Stimulated activated CD8-positive, alpha-beta memory T cell treated with anti-CD3 and anti-CD28 coated beads, Interleukin-7, amount 100 ng/mL, for 4 hours (primary cell): ENCODE data around the gene KISS1R.
"Not testable (repeated sequence)": the region's sequence is repeated elsewhere in the genome, so short reads cannot be mapped to it uniquely, and the experiment has no call there.

Experiments used
- DNase-seq, 2 donors: peaks; one replicate each; pipeline ENCODE4 v3.0.0-alpha.2; 2020; ENCODE audit warnings: low read depth in 2 of 2

The KISS1R gene

DNA sequence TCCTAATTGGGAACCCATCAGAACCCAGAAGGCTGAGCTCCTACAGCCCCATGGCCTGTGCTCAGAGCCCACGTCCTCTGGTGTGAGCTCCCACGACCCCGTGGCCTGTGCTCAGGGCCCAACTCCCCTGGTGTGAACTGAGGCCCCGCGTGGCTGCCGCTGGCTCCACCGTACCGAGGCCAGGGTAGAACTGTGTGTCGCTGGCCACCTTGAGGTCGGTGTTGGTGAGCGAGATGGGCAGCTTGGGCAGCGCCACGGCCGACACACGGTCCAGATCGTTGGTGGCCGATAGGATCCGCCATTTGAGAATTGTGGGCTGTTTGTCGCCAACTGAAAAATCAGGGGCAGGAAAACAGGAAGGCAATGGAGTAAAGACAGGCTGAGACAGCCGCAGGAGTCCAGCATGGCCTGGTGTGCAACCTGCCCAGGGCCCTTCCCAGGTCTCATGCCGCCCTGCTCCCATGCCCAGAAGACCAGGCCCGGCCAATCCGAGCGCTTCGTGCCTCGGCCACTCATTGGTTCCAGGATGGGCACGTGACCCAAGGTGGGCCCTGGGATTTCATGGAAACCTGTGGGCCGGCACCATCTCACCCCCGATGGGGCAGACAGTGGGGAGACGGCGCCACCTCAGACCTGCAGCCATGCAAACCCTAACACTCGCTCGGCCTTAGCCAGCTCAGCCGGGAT lies 35.6 kb upstream of the KISS1R start:
- no peak for DNase-seq

DNA sequence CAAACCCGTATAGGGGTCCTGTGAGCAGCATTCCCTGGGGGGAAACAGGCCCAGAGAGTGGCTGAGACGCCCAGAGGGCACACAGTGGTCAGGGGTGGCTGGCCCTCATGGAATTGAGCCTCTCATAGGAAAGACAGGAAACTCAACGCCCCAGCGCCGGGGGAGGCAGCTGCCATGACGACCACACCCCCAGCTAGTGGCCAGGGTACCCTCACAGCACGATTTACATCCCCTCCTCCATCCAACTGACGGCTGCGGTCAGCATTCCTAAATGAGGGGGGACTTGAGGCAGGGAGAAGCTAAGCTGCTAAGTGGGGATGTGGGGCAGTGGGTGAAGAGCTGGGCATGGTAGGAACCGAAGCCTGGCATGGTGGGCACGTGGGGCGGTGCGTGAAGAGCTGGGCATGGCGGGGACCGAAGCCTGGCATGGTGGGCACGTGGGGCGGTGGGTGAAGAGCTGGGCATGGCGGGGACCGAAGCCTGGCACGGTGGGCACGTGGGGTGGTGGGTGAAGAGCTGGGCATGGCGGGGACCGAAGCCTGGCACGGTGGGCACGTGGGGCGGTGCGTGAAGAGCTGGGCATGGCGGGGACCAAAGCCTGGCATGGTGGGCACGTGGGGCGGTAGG lies 34.1 kb upstream of the KISS1R start:
- DNase-seq, result no peak

DNA sequence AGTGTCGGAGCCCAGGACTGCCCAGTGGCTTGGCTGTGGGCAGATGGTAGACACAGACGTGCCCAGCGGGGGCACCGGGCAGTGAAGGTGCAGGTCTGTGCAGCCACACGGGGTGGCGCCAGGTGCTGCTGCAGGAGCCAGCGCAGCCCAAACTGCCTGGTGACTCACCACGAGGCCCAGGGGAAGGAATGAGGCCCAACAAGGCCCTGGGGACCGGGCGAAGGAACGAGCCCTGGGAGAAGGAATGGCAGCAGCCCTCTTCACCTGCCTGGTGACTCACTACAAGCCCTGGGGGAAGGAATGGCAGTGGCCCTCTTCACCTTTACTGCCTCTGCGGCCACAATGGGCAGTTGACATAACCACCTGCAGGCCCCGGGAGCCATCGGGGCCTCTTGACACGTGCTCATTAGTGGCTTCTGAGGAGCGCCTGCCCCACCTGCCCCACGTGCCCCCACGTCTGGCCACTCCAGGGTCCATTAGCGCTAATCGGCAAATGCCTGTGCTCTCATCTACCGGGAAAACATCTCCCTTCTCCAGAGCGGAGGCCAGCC lies 33.4 kb upstream of the KISS1R start:
- no peak for DNase-seq

DNA sequence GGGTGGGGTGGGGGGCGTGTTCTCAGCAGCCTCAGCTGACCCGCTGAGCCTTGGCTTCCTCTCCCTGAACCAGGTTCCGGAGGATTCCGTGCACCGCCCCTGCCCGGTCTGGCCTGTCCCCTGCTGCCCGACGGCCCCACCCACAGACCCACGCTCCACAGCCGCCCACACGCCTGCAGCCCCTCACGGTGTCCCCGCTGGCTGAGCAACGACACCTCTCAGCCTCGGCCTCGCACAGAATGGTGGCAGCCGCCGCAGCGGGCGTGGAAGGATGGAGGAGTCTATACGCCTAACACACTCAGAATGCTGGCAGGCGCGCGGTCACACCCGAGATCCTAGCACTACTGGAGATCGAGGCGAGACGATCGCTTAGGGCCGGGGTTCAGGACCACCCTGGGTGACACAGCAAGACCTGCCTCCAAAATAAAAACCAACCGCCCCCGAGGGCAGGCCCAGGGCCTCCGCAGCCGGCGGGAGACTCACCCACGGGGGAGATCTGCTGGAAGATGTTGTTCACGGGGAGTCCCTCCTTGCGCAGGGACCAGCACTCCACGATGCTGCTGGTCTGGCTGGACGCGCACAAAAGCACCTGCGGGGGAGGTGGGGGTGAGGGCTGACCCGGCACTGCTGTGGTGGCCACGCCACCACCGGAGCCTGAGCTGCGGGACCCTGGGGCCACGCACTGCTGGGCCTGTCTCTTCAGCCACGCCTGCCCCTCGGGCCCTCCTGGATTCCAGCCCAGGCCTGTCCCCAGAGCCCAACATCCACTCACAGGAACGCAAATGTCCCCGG lies 32.5 kb upstream of the KISS1R start:
- no peak for DNase-seq

DNA sequence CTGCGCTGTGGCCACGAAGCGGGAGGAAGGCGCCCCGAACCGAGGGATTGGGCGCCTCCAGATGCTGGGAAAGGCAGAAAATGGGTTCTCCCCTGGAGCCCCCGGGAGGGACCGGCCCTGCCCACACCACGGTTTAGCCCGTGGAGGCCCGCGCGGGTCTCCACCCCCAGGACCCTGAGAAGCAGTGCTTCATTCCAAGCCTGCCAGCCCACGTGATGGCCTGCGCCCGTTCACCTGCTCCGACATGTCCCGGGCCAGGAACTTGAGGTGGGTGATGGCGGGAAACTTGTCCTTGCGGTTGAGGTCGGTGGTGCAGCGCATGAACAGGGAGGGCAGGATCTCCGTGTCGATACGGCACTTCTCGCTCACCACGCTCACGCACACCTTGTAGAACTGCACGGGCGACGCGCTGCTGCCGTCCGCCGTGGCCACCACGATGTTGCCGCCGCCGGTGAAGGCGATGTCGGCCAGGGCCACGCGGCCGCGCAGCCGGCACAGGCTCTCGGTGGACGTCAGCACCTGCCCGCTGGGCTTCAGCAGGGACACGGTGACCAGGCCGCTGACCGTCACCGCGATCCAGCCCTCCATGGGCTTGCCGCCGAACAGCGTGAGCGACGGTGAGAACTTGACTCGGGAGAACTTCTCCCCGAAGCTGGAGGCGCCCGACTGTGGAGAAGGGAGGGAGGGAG lies 31.5 kb upstream of the KISS1R start:
- DNase-seq, result no peak

DNA sequence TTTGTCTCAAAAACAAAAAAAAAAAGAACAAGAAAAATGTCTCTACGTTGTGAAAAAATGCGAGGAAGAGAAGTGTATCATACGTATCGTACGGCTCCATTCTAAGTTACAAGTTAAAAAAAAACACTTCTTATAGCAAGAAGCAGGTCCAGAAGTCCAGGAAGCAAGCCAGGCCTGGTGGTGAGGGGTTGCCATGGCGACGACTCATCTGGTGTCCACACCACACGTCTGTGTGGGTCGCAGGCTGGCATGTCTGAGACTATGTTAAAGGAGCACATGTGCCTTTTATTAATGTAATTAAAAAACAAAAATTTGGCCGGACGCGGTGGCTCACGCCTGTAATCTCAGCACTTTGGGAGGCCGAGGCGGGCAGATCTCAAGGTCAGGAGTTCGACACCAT lies 30.1 kb upstream of the KISS1R start:
- no peak for DNase-seq

DNA sequence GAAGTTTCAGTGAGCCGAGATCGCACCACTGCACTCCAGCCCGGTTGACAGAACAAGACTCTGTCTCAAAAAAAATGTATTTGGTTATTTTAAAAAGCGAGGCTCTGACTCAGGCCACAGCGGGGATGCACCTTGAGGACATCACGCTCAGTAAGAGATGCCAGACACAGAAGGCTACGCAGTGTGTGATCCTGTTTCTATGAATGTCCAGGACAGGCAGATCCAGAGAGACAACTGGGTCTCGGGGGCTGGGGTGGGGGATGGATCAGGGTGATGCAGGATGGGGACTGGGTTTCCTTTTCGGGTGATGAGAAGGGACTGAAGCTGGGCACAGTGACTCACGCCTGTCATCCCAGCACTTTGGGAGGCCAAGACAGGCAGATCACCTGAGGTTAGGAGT lies 29.5 kb upstream of the KISS1R start:
- no peak for DNase-seq

DNA sequence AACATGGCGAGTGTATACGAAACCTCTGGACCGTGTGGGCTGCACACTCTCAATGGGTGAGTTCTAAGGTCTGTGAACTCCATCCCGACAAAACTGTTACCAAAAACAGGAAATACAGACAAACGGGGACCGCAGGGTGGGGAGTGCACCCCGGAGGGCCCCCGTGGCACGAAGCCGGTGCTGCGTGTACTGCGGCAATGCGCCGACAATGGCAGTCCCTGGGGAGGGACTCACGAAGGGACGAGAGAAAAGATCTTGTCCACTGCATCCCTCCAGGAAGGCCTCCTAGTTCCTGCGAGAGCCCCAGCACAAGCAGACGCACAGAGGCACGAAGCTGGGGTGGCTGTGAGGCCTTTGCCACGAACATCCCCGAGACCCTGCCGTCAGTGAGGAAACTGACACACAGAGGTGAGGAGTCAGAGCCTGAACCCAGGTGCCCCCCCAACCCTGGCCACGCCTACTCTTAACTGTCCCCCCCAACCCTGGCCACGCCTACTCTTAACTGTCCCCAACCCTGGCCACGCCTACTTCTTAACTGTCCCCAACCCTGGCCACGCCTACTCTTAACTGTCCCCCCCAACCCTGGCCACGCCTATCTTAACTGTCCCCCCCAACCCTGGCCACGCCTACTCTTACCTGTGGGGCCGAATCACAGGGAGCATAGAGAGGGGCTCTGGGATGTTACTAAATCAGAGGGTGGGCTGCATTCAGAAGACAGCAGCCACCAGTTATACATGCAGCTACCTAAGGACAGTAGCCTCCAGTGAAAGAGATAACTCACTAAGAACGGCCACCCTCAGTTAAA lies 28.4 kb upstream of the KISS1R start:
- DNase-seq, result peak in 1 of 2 donors; percentile 46

DNA sequence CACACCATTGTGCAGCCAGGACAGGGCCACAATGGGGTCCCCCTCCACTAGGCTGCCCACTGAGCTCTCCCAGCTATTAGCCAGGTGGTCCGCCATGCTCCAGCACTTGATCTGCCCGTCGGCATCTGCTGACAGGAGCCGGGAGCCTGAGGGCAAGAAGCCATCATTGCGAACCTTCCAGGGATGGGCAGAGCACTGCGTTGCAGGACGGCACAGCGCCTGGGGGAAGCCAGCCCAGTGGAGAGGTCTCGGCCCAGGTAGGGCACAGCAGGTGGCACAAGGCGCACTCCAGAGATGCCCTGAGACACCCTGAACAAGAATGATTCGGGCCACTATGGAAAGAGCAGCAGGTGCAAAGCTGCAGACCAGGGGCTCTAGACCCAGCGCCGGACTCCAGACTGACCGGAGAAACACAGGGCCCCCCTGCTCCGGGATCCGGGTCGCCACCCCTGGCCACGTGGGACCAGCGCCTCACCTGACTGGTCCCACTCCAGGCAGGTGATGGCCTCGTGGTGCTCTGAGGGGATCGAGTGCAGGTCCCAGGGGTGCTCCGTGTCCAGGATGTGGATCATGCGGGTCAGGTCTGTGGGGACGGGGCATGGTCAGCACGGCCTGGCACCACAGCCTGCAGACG lies 27.4 kb upstream of the KISS1R start:
- no peak for DNase-seq

DNA sequence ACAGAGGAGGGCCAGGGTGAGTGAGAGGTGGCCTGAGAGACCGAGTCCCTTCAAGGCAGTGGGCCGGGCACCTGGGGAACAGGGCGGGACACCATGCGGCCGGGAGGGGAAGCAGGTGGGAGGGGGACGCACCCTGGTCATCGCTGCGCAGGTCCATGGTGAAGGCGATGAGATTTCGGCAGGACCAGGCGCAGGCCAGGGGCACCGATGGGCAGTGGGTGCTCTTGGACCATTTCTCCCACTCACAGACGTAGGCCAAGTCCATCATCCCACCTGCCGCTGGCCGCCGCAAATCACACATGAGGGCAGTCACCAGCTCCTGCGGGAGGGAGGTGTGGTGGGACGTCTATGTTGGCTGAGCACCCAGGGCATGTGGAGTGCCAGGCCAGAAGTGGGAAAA lies 26.3 kb upstream of the KISS1R start:
- no peak for DNase-seq

DNA sequence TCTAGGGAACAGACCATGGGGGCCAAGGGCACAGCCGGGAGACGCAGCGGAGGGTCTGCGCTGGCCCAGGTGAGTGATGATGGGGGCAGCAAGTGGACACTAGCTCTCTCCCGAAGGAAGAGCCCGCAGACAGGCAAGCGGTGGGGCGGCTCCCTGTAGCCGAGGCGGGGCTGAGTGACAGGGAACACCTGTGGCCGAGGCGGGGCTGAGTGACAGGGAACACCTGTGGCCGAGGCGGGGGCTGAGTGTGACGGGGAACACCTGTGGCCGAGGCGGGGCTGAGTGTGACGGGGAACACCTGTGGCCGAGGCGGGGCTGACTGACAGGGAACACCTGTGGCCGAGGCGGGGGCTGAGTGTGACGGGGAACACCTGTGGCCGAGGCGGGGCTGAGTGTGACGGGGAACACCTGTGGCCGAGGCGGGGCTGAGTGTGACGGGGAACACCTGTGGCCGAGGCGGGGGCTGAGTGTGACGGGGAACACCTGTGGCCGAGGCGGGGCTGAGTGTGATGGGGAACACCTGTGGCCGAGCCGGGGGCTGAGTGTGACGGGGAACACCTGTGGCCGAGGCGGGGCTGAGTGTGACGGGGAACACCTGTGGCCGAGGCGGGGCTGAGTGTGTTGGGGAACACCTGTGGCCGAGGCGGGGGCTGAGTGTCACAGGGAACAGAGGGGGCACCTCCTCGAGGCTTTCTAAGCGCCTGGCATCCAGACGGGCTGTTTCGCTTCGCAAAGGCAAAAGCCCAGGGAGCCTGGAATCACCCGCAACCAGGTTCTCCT lies 25.5 kb upstream of the KISS1R start:
- DNase-seq, result not testable (repeated sequence)

DNA sequence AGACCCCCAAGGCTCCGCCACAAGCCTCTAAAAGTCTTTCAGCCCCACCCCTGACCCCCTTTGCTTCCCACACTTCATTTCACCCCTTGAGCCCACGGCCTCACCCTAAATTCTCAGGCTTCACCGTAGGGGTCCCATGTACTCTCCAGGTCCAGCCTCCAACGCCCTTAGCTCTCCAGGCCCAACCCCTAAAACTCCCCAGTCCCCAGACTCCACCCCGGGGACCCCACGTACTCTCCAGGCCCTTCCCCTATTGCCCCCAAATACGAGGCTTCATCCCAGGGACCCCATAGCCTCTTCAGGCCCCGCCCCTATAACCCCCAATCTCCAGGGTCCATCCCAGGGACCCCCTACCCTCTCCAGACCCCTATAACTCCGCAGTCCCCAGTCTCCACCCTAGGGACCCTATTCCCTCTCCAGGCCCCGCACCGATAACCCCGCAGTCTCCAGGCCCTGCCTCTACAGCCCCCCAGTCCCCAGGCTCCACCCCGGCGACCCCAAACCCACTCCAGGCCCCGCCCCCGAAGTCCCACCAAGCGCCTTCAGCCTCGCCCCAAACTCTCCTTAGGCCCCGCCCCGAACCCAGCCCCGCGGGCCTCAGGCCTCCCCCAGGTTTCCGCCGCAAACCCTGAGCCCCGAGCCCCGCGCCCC lies 24.8 kb upstream of the KISS1R start:
- no peak for DNase-seq

DNA sequence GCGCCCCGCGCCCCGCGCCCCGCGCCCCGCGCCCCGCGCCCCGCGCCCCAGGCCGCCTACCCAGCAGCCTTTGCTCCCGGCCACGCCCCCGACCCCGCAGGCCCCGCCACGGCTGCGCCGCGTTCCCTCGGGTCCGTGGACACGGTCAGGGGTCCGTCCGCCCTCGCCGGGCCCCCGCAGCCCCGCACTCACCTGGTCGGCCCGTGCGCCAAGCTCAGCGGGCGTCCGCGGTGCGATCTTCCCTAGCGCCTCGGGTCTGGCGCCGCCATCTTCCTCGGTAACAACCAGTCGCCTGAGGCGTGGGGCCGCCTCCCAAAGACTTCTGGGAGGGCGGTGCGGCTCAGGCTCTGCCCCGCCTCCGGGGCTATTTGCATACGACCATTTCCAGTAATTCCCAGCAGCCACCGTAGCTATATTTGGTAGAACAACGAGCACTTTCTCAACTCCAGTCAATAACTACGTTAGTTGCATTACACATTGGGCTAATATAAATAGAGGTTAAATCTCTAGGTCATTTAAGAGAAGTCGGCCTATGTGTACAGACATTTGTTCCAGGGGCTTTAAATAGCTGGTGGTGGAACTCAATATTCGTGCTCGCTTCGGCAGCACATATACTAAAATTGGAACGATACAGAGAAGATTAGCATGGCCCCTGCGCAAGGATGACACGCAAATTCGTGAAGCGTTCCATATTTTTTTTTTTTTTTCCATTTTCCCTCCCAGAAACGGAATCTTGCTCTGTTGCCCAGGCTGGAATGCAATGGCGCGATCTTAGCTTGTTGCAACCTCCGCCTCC lies 24.0 kb upstream of the KISS1R start, which contains the start of the genes MED16 and RNU6-9:
MED16 (minus strand) TSS at position 294 of the 796 bp plus-strand sequence. CDS start 2,056 bp downstream, outside the sequence.
RNU6-9 (plus strand) TSS at position 591 of the 796 bp plus-strand sequence.
- DNase-seq, result peak; percentile 75 to 84

DNA sequence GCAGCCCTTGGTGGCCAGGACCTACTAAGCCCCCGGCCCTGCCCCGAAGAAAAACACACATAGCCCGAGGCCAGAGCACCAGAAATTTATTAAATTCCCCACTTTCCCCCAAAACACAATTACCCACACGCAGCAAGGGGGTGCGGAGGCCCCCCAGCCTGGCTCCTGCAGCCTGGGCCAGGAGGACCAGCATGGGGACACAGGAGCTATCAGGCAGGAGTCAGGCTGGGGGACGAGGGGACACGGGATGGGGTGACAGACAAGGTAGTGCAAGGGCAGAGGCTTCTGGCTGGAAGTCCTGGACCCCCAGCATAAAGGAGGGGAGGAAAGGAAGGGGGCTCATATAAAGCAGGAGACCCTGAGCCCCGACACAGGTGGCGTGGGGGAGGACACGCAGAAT lies 20.7 kb upstream of the KISS1R start:
- DNase-seq, result no peak

DNA sequence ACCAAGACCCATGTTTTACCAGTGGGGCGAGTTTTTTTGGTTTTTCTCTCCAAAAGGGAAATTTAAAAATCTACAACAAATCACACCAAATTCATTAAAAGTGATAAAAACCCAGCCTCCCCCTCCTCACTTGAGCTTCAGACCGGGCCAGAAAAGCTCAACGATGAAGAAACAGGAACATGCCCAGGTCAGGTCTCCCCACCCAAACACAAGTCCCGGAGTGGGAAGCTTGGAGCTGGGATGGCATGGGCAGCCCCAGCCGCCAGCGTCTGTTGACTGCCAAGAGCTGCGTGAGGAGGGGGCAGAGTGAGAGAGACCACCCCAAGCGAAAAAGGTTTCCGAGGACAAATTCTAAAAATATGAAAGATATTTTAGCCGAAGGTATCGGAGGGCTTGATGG lies 20.1 kb upstream of the KISS1R start:
- no peak for DNase-seq

DNA sequence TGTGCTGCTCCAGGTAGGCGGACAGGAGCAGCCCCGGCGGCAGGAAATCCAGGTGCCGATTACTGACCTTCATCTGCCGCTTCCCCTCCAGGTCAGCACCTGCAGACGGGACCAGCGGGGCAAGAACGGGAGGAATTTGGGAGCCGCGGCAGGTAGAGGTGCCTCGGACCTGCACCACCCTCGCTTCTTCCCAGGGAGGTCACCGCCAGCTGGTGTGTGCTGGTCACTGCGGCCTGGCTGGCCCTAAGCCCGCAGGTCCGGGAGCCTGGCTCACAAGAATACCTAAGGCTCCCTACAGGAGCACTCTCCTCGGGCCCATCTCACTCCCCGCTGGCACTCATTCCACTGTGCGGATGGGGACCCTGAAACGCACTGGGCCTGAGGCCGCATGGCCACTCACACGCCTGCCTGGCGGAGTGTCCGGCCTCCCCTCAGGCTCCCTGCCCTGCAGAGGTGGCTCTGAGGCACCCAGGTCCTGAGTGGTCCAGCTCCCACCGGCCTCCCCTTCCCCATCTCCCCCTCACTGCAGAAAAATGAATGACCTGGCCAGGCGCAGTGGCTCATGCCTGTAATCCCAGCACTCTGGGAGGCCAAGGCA lies 19.6 kb upstream of the KISS1R start:
- no peak for DNase-seq

DNA sequence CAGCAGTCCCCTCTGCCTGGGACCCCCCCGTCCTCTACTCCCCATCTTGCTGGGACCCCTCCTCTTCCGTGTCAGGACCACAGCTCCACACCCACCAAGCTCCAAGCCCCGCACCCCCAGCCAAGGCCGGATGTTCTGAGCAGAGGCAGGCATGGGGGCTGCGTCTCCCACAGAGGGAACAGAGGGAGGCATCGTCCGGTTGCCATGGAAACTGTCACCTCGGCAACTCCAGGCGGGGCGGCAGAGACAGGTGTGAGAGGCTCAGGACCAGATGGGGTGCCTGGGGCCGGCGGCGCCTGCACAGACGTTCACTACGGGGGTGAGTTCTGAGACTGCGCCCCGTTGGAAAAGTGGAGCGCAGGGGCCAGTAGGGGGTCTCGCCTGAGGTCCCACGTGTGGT lies 18.5 kb upstream of the KISS1R start:
- no peak for DNase-seq
